Natural killer cell (primary cell): ENCODE measurements around the gene APLF. TPM values are rescaled to one million over a fixed set of nuclear protein-coding genes. Genes with fewer than 3 reads are reported as not detected.

Experiments
- ATAC-seq, 3 donors: fragments of 150-1000 bp in 2 of 3; fragments of 200-7000 bp in 1 of 3; cut with Tn5 transposase; 1 replicate in 1 of 3; 2 replicates in 2 of 3; pipeline ENCODE4 v1.10.0; 2021; ENCODE audit warnings: mild to moderate bottlenecking in 2 of 3, moderate library complexity in 2 of 3
- DNase-seq, 2 donors: peaks; one replicate each; pipeline versions ENCODE4 v3.0.0 to v3.0.0-alpha.2; 2013 to 2021; ENCODE audit warnings: mixed read lengths in 1 of 2
- H3K27ac ChIP-seq: one replicate; pipeline ENCODE4 v1.5.1; 2013; ENCODE audit warnings: mild to moderate bottlenecking, low read length
- H3K27me3 ChIP-seq: one replicate; pipeline ENCODE4 v1.6.1; 2013; ENCODE audit warnings: low read length; ENCODE audit not compliant: control insufficient read depth, insufficient read depth
- H3K36me3 ChIP-seq: one replicate; pipeline ENCODE4 v1.6.1; 2013; ENCODE audit warnings: low read length; ENCODE audit not compliant: control insufficient read depth, insufficient read depth
- H3K4me1 ChIP-seq: one replicate; pipeline ENCODE4 v1.6.1; 2013; ENCODE audit warnings: low read length; ENCODE audit not compliant: control insufficient read depth, insufficient read depth
- H3K4me3 ChIP-seq: one replicate; pipeline ENCODE4 v1.5.1; 2013; ENCODE audit warnings: low read length
- H3K9me3 ChIP-seq: one replicate; pipeline ENCODE4 v1.6.1; 2013; ENCODE audit warnings: low read length; ENCODE audit not compliant: control insufficient read depth, insufficient read depth
- H3K27ac Mint-ChIP-seq, 2 donors: one replicate each; pipeline ENCODE4 v1.8.0; 2022; ENCODE audit warnings: mild to moderate bottlenecking in 2 of 2, mixed read lengths in 2 of 2, moderate library complexity in 1 of 2
- H3K27me3 Mint-ChIP-seq, 2 donors: one replicate each; pipeline ENCODE4 v1.8.0; 2022; ENCODE audit warnings: low read depth in 2 of 2, mixed read lengths in 2 of 2
- H3K36me3 Mint-ChIP-seq: one replicate; pipeline ENCODE4 v1.8.0; 2022; ENCODE audit warnings: mixed read lengths
- H3K4me1 Mint-ChIP-seq, 2 donors: one replicate each; pipeline ENCODE4 v1.8.0; 2022; ENCODE audit warnings: mixed read lengths in 2 of 2
- H3K4me3 Mint-ChIP-seq: one replicate; pipeline ENCODE4 v1.8.0; 2022; ENCODE audit warnings: mild to moderate bottlenecking, moderate library complexity, mixed read lengths
- H3K9me3 Mint-ChIP-seq, 2 donors: one replicate each; pipeline ENCODE4 v1.8.0; 2022; ENCODE audit warnings: mixed read lengths in 2 of 2
- WGBS: methylation state at CpG from one replicate; pipeline ENCODE4 v1.1.7; 2013; ENCODE audit warnings: missing lambda C conversion rate; ENCODE audit not compliant: insufficient coverage; 5-methylcytosine and 5-hydroxymethylcytosine counted together
- intact Hi-C: fragments of 100-400 bp; cut with micrococcal nuclease; formaldehyde crosslinking; loops from one replicate; pipeline ENCODE4 v1.14.2; 2022
- total RNA-seq, 4 donors: library from RNA; stranded (reverse); fragments of 120-200 nt in 1 of 4; gene quantifications; one replicate each; pipeline versions ENCODE4 v1.2.3 to v1.2.4, GENCODE V29; 2013 to 2022
- TF ChIP-seq, protein P1 (sequence below): fragments of 200-600 bp; IDR thresholded peaks from one replicate; pipeline ENCODE4 v1.8.0; 2022; ENCODE audit warnings: antibody characterized with exemption

APLF gene
- total RNA-seq, 3 donors from 2014 or later (not counting 1 experiment from before 2014, with no cell fraction given): 2.2 to 4.3 (median 3.8) TPM

DNA sequence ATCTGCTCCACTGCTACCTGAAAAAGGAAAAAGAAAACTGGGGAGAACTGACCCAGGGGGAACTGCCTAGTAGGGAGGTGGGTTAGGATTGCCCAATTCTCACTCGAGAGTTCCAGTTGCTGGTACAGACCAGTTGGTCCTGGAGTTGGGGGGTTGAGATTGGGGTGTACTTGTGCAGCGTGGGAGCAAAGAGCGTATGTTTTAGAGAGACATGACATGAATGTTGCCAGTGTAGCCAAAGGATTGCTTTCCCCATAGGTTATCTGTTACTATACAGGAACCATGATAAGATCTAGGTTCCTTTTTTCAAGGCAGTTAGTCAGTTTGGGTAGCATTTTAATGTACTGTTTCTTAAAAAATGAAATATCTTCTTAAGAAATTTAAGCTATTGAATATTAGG, 68.6 kb downstream of the APLF start:
- no peak for DNase-seq
- Mint-ChIP-seq H3K27me3 (no peaks in the 10 kb centered on the region), H3K9me3 (no peaks in the 10 kb centered on the region), H3K27ac (no peak overlapping the region), H3K36me3 (no peaks in the 10 kb centered on the region), H3K4me1 (no peaks in the 10 kb centered on the region), H3K4me3 (no peak overlapping the region)
- Histone ChIP-seq H3K27me3 (no peaks in the 10 kb centered on the region), H3K27ac (no peak overlapping the region), H3K4me1 (no peaks in the 10 kb centered on the region), H3K9me3 (no peaks in the 10 kb centered on the region), H3K36me3 (no peaks in the 10 kb centered on the region), H3K4me3 (no peak overlapping the region)
- TF ChIP-seq, protein P1, sequence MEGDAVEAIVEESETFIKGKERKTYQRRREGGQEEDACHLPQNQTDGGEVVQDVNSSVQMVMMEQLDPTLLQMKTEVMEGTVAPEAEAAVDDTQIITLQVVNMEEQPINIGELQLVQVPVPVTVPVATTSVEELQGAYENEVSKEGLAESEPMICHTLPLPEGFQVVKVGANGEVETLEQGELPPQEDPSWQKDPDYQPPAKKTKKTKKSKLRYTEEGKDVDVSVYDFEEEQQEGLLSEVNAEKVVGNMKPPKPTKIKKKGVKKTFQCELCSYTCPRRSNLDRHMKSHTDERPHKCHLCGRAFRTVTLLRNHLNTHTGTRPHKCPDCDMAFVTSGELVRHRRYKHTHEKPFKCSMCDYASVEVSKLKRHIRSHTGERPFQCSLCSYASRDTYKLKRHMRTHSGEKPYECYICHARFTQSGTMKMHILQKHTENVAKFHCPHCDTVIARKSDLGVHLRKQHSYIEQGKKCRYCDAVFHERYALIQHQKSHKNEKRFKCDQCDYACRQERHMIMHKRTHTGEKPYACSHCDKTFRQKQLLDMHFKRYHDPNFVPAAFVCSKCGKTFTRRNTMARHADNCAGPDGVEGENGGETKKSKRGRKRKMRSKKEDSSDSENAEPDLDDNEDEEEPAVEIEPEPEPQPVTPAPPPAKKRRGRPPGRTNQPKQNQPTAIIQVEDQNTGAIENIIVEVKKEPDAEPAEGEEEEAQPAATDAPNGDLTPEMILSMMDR: no peak
- 49% methylated on average over 3 of the region's 3 CpGs for WGBS
- no peak for ATAC-seq
- intact Hi-C loops: no loop called here

GRCh38 chr2:68537011-68537410, 69.6 kb downstream of the APLF start:
- Histone ChIP-seq H3K9me3 (no peaks in the 10 kb centered on the region), H3K27ac (no peak overlapping the region), H3K36me3 (no peaks in the 10 kb centered on the region), H3K4me1 (no peaks in the 10 kb centered on the region), H3K4me3 (no peak overlapping the region), H3K27me3 (no peaks in the 10 kb centered on the region)
- Mint-ChIP-seq H3K4me3 (no peak overlapping the region), H3K9me3 (peaks cover 0 to 2% of the 10 kb centered on the region in 2 donors), H3K36me3 (no peaks in the 10 kb centered on the region), H3K27me3 (no peaks in the 10 kb centered on the region), H3K27ac (no peak overlapping the region), H3K4me1 (no peaks in the 10 kb centered on the region)
- 100% methylated on average over 3 of the region's 4 CpGs for WGBS
- ATAC-seq (no peak), DNase-seq (no peak)
- intact Hi-C loops: no loop called here
- TF ChIP-seq, protein P1: no peak

- intact Hi-C loops: no loop called here
- no peak overlapping the region for H3K4me3 Mint-ChIP-seq
- DNase-seq: no peak
- no peaks in the 10 kb centered on the region for H3K27me3 Mint-ChIP-seq
- Histone ChIP-seq H3K4me3 (no peak overlapping the region), H3K27me3 (no peaks in the 10 kb centered on the region), H3K36me3 (no peaks in the 10 kb centered on the region), H3K9me3 (no peaks in the 10 kb centered on the region), H3K27ac (no peak overlapping the region), H3K4me1 (no peaks in the 10 kb centered on the region)
- no peaks in the 10 kb centered on the region for H3K36me3 Mint-ChIP-seq
- no peaks in the 10 kb centered on the region for H3K4me1 Mint-ChIP-seq
- H3K9me3 Mint-ChIP-seq: peaks cover 0 to 2% of the 10 kb centered on the region in 2 donors
- 61% methylated on average over 2 of the region's 2 CpGs for WGBS
- no peak overlapping the region for H3K27ac Mint-ChIP-seq
- ATAC-seq: no peak
- TF ChIP-seq, protein P1: no peak
Measured at GRCh38 chr2:68537809-68538208, 70.4 kb downstream of the APLF start.

DNA sequence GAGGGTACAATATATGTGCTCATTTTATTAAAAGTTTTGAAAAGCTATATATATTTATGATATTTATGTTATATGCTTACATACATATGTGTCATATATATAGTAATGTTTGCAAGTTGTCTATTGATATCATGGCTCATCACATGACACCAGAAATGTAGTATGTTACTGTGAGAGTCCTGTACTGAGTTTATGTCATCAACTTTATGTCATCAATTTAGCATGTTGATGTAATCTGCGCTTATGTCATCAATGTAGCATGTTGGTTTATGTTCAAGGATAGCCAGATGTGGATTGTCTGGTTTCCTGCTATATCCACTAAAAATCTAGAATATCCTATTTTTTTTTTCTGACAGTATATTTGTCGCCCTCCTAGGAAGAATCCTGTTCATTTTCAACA, 77.4 kb downstream of the APLF start:
- TF ChIP-seq, protein P1: no peak
- intact Hi-C loops: no loop called here

More for the DNA sequence above, 77.4 kb downstream of the APLF start:
- Histone ChIP-seq H3K9me3 (no peaks in the 10 kb centered on the region), H3K36me3 (no peaks in the 10 kb centered on the region), H3K4me1 (no peaks in the 10 kb centered on the region), H3K4me3 (no peak overlapping the region), H3K27me3 (no peaks in the 10 kb centered on the region), H3K27ac (no peak overlapping the region)
- 100% methylated on average over 1 of the region's 2 CpGs for WGBS
- no peak overlapping the region for H3K4me3 Mint-ChIP-seq
- no peak overlapping the region for H3K27ac Mint-ChIP-seq
- H3K27me3 Mint-ChIP-seq: no peaks in the 10 kb centered on the region
- ATAC-seq (no peak), DNase-seq (no peak)
- H3K9me3 Mint-ChIP-seq: peaks cover 0 to 2% of the 10 kb centered on the region in 2 donors
- no peaks in the 10 kb centered on the region for H3K4me1 Mint-ChIP-seq
- H3K36me3 Mint-ChIP-seq: no peaks in the 10 kb centered on the region
